HepG2 (cell line): ENCODE measurements around the gene ASF1B. TPM values are rescaled to one million over a fixed set of nuclear protein-coding genes. Genes with fewer than 3 reads are reported as not detected.
"Not testable (repeated sequence)": the region's sequence is repeated elsewhere in the genome, so short reads cannot be mapped to it uniquely, and the experiment has no call there.

Experiments used
- ATAC-seq: fragments of 200-7000 bp; cut with Tn5 transposase; 3 replicates; pipeline ENCODE4 v1.9.1; 2020; ENCODE audit warnings: mild to moderate bottlenecking, moderate library complexity
- BruUV-seq: library from RNA; stranded (reverse); fragments of 400-500 nt; replicated peaks from 2 replicates; lab custom pipeline; 2021; lab: Mats Ljungman, UMichigan
- CTCF ChIA-PET: fragments of 300-600 bp; formaldehyde crosslinking; extraction: SDS; loops from one replicate; lab custom pipeline; 2021; ENCODE audit warnings: low total read pairs, inconsistent platforms, low intra/inter-chr PET ratio; lab: Yijun Ruan, JAX
- POLR2A ChIA-PET: fragments of 350-600 bp; sonication (Branson Sonifier 250); formaldehyde crosslinking; loops from one replicate; lab custom pipeline; 2020; ENCODE audit warnings: antibody characterized with exemption, inconsistent platforms; lab: Yijun Ruan, JAX
- DNase-seq: peaks from one replicate; pipeline ENCODE4 v3.0.0-alpha.2; 2015; ENCODE audit warnings: low spot score
- FAIRE-seq: peaks from 3 replicates; lab custom pipeline; 2011; peaks lifted over from hg19 to GRCh38; lab: Jason Lieb, UNC
- H2AFZ ChIP-seq: one replicate; pipeline ENCODE4 v1.6.1; 2011; ENCODE audit warnings: low read length, inconsistent platforms
- H3K27ac ChIP-seq: fragments of 300-600 bp; 3 replicates; pipeline ENCODE4 v1.8.0; 2011; ENCODE audit warnings: mixed run types, mild to moderate bottlenecking, mixed read lengths, low read length, inconsistent platforms; ENCODE audit not compliant: insufficient read depth; ENCODE audit errors: extremely low read length
- H3K27me3 ChIP-seq, 2 experiments: fragments of 200-600 bp in 1 of 2; 2 replicates in 1 of 2; 3 replicates in 1 of 2; pipeline versions ENCODE4 v1.6.0 to v1.8.0; 2011; ENCODE audit warnings: low read length in 2 of 2, mild to moderate bottlenecking in 2 of 2, moderate library complexity in 2 of 2, inconsistent platforms in 1 of 2; ENCODE audit not compliant: insufficient read depth in 2 of 2, control insufficient read depth in 1 of 2
- H3K36me3 ChIP-seq, 2 experiments: fragments of 200-600 bp in 1 of 2; replicated peaks in 1 of 2; 2 replicates in 1 of 2; 3 replicates in 1 of 2; pipeline versions ENCODE4 v1.5.1 to v1.8.0; 2011; ENCODE audit warnings: low read length in 2 of 2, inconsistent platforms in 1 of 2; ENCODE audit not compliant: insufficient read depth in 2 of 2, control insufficient read depth in 1 of 2
- H3K4me1 ChIP-seq: 2 replicates; pipeline ENCODE4 v1.5.1; 2012; ENCODE audit warnings: low read length, inconsistent platforms; ENCODE audit not compliant: insufficient read depth
- H3K4me2 ChIP-seq: 2 replicates; pipeline ENCODE4 v1.6.0; 2011; ENCODE audit warnings: low read depth, low read length, inconsistent platforms
- H3K4me3 ChIP-seq, 3 experiments: fragments of 200-600 bp in 1 of 3; sonication (generic), shearing (Covaris generic) in 1 of 3; replicated peaks in 1 of 3; 2 replicates each; pipeline ENCODE4 v1.5.1; 2011 to 2016; ENCODE audit warnings: low read length in 3 of 3, inconsistent platforms in 2 of 3, low read depth in 2 of 3, mild to moderate bottlenecking in 2 of 3, control low read depth in 1 of 3, mixed read lengths in 1 of 3; ENCODE audit not compliant: insufficient read depth in 1 of 3
- H3K79me2 ChIP-seq: one replicate; pipeline ENCODE4 v1.6.1; 2011; ENCODE audit warnings: low read length, inconsistent platforms; ENCODE audit not compliant: insufficient read depth
- H3K9ac ChIP-seq: 2 replicates; pipeline ENCODE4 v1.6.0; 2011; ENCODE audit warnings: mild to moderate bottlenecking, low read depth, low read length, inconsistent platforms; ENCODE audit not compliant: insufficient read depth
- H3K9me3 ChIP-seq: 2 replicates; pipeline ENCODE4 v1.5.1; 2012; ENCODE audit warnings: mild to moderate bottlenecking, low read length
- H4K20me1 ChIP-seq: 2 replicates; pipeline ENCODE4 v1.6.0; 2011; ENCODE audit warnings: inconsistent platforms, mild to moderate bottlenecking, low read length, moderate library complexity; ENCODE audit not compliant: insufficient read depth
- BRF2 ChIP-seq: sonication (generic); formaldehyde crosslinking; IDR thresholded peaks from 2 replicates; pipeline ENCODE4 v1.8.1; 2022; ENCODE audit warnings: mild to moderate bottlenecking, missing genetic modification reagents
- IRF2 ChIP-seq: IDR thresholded peaks from 2 replicates; pipeline ENCODE4 v1.6.1; 2018; ENCODE audit warnings: missing genetic modification reagents, missing compliant biosample characterization
- MEIS1 ChIP-seq: sonication (generic); formaldehyde crosslinking; IDR thresholded peaks from 2 replicates; pipeline ENCODE4 v1.9.0; 2021; ENCODE audit warnings: mild to moderate bottlenecking, missing genetic modification reagents, moderate library complexity, borderline replicate concordance
- MNT ChIP-seq: fragments of 450-650 bp; IDR thresholded peaks from 2 replicates; pipeline ENCODE4 v1.6.1; 2016
- RNF2 ChIP-seq: fragments of 450-650 bp; conservative IDR thresholded peaks from 2 replicates; pipeline ENCODE4 v1.6.1; 2016; ENCODE audit warnings: low read depth
- ZBTB1 ChIP-seq: sonication (generic); formaldehyde crosslinking; IDR thresholded peaks from 2 replicates; pipeline ENCODE4 v1.4.0; 2020; ENCODE audit warnings: missing genetic modification reagents, borderline replicate concordance
- ZFAT ChIP-seq: sonication (generic); formaldehyde crosslinking; conservative IDR thresholded peaks from 2 replicates; pipeline ENCODE4 v1.8.1; 2023; ENCODE audit warnings: missing genetic modification reagents, inconsistent platforms
- ZNF280B ChIP-seq: sonication (generic); formaldehyde crosslinking; IDR thresholded peaks from 2 replicates; pipeline ENCODE4 v1.5.0; 2020; ENCODE audit warnings: missing genetic modification reagents, mild to moderate bottlenecking, borderline replicate concordance
- ZNF431 ChIP-seq: sonication (generic); formaldehyde crosslinking; IDR thresholded peaks from 2 replicates; pipeline ENCODE4 v1.9.0; 2022; ENCODE audit warnings: missing genetic modification reagents, low read depth, mild to moderate bottlenecking, borderline replicate concordance
- ZNF660 ChIP-seq: sonication (generic); formaldehyde crosslinking; IDR thresholded peaks from 2 replicates; pipeline ENCODE4 v1.5.1; 2020; ENCODE audit warnings: mild to moderate bottlenecking, low read depth, missing genetic modification reagents, borderline replicate concordance
- ZNF740 ChIP-seq: sonication (generic); formaldehyde crosslinking; IDR thresholded peaks from 2 replicates; pipeline ENCODE4 v1.4.0; 2020; ENCODE audit warnings: missing genetic modification reagents
- WGBS: methylation state at CpG from one replicate; pipeline ENCODE4 v1.1.6; 2017; ENCODE audit warnings: low lambda C conversion rate; 5-methylcytosine and 5-hydroxymethylcytosine counted together
- in situ Hi-C: cut with HindIII; loops from 2 replicates; pipeline ENCODE4 v1.10.0; 2017; ENCODE audit warnings: low pct_unique_long_range_greater_than_20kb; ENCODE audit not compliant: extremely low pct_ligation_motif_present
- intact Hi-C: fragments of 100-400 bp; cut with micrococcal nuclease; formaldehyde crosslinking; loops from one replicate; pipeline ENCODE4 v1.10.0; 2022; ENCODE audit not compliant: unreplicated experiment
- polyA plus RNA-seq, 8 experiments: library from polyadenylated mRNA; depleted of rRNA in 3 of 8; stranded (reverse) in 7 of 8; unstranded in 1 of 8; fragments of >200 nt; fragmentation: Illumina TruSeq in 4 of 8; extraction: Trizol in 4 of 8; gene quantifications; 2 replicates each; pipeline versions ENCODE4 v1.2.1 to v1.2.3, GENCODE V29; 2011 to 2016; ENCODE audit warnings: low read depth in 4 of 8, missing spikeins in 1 of 8, mixed read lengths in 1 of 8; ENCODE audit not compliant: insufficient read depth in 1 of 8
- total RNA-seq, 5 experiments: library from RNA; depleted of rRNA; stranded (reverse); fragments of >200 nt; fragmentation: Illumina TruSeq; extraction: Trizol; gene quantifications; 2 replicates each; pipeline ENCODE4 v1.2.3, GENCODE V29; 2016; ENCODE audit warnings: low read depth in 1 of 5

The ASF1B gene
- total and polyA plus RNA-seq, 2 of the 13 experiments (the other 11 are each of a cell fraction or from before 2014, with no cell fraction given): 18.2 to 24.8 TPM

- TF ChIP-seq ZBTB1 (CRISPR knock-in tag) (no peak), ZFAT (CRISPR knock-in tag) (no peak), ZNF660 (CRISPR knock-in tag) (no peak), ZNF740 (CRISPR knock-in tag) (no peak), RNF2 (peak; percentile 80)
- TF ChIP-seq, all 625 proteins: peak for 258
These were observed at the start of gene ASF1B (continued) for GRCh38 chr19:14136509-14137281.

GRCh38 chr19:14185691-14186090, 49.3 kb upstream of the ASF1B start:
- H3K4me2 ChIP-seq, H3K36me3 ChIP-seq, intact Hi-C loops, H3K27me3 ChIP-seq, FAIRE-seq, H3K79me2 ChIP-seq, H3K4me3 ChIP-seq, H3K4me1 ChIP-seq, POLR2A ChIA-PET, BruUV-seq, CTCF ChIA-PET, ATAC-seq, H3K27ac ChIP-seq, H3K9me3 ChIP-seq, in situ Hi-C loops, DNase-seq, H4K20me1 ChIP-seq, H2AFZ ChIP-seq, H3K9ac ChIP-seq: not testable (repeated sequence)
- 19% methylated on average over 1 of the region's 1 CpG for WGBS

GRCh38 chr19:14185158-14185557, 48.8 kb upstream of the ASF1B start:
- peaks cover 0 to 6% of the 10 kb centered on the region in 2 experiments; a peak in 1 of 5 replicates for H3K27me3 ChIP-seq
- no peak for FAIRE-seq
- POLR2A ChIA-PET: no interaction called here
- H2AFZ ChIP-seq: no peak overlapping the region
- H3K9ac ChIP-seq: no peak overlapping the region
- BruUV-seq: no TSS peak
- no peaks in the 10 kb centered on the region for H3K79me2 ChIP-seq
- no peak for ATAC-seq
- no peak for DNase-seq
- WGBS: 45% methylated on average over 5 of the region's 5 CpGs
- H4K20me1 ChIP-seq: no peaks in the 10 kb centered on the region
- H3K4me3 ChIP-seq: no peak overlapping the region
- H3K9me3 ChIP-seq: no peaks in the 10 kb centered on the region
- H3K4me2 ChIP-seq: no peak overlapping the region
- H3K36me3 ChIP-seq: no peaks in the 10 kb centered on the region
- in situ Hi-C loops (no loop called here), intact Hi-C loops (no loop called here)
- CTCF ChIA-PET: no interaction called here
- no peak overlapping the region for H3K27ac ChIP-seq
- H3K4me1 ChIP-seq: peaks cover 13% of the 10 kb centered on the region
- no peak for TF ChIP-seq MNT
- TF ChIP-seq MEIS1 (CRISPR knock-in tag): no peak
- no peak for TF ChIP-seq BRF2
- no peak for TF ChIP-seq ZNF431 (CRISPR knock-in tag)
- no peak for TF ChIP-seq ZNF280B (CRISPR knock-in tag)
- TF ChIP-seq IRF2 (CRISPR knock-in tag): no peak
